H9 (cell line): ENCODE data around the gene NARF. TPM values are rescaled to one million over a fixed set of nuclear protein-coding genes. Genes with fewer than 3 reads are reported as not detected.

Source experiments
- DNase-seq: peaks from one replicate; pipeline ENCODE4 v3.0.0-alpha.2; 2017
- H2AFZ ChIP-seq: one replicate; pipeline ENCODE4 v1.6.1; 2013; ENCODE audit warnings: mild to moderate bottlenecking, low read length, control low read depth, moderate library complexity
- H2AK5ac ChIP-seq: 2 replicates; pipeline ENCODE4 v1.6.1; 2013; ENCODE audit warnings: low read length, control low read depth, mixed read lengths; ENCODE audit not compliant: insufficient read length
- H2BK120ac ChIP-seq: one replicate; pipeline ENCODE4 v1.6.1; 2013; ENCODE audit warnings: low read depth, mild to moderate bottlenecking, low read length, control low read depth, inconsistent platforms; ENCODE audit not compliant: poor library complexity, severe bottlenecking
- H2BK12ac ChIP-seq: 2 replicates; pipeline ENCODE4 v1.6.1; 2013; ENCODE audit warnings: low read length, control low read depth, mixed read lengths, low read depth; ENCODE audit not compliant: insufficient read length
- H2BK15ac ChIP-seq: 2 replicates; pipeline ENCODE4 v1.6.1; 2013; ENCODE audit warnings: low read depth, low read length, control low read depth
- H2BK20ac ChIP-seq: one replicate; pipeline ENCODE4 v1.6.1; 2013; ENCODE audit warnings: low read depth, mild to moderate bottlenecking, low read length, control low read depth, inconsistent platforms; ENCODE audit not compliant: poor library complexity, severe bottlenecking
- H2BK5ac ChIP-seq: 2 replicates; pipeline ENCODE4 v1.6.1; 2013; ENCODE audit warnings: low read length, control low read depth, mixed read lengths; ENCODE audit not compliant: insufficient read length
- H3K14ac ChIP-seq: 2 replicates; pipeline ENCODE4 v1.6.1; 2013; ENCODE audit warnings: low read length, control low read depth; ENCODE audit not compliant: insufficient read depth
- H3K18ac ChIP-seq: 2 replicates; pipeline ENCODE4 v1.6.1; 2013; ENCODE audit warnings: low read depth, mild to moderate bottlenecking, mixed read lengths, low read length, control low read depth; ENCODE audit not compliant: insufficient read length
- H3K23ac ChIP-seq: 2 replicates; pipeline ENCODE4 v1.6.1; 2013; ENCODE audit warnings: low read length, control low read depth, mixed read lengths, low read depth; ENCODE audit not compliant: insufficient read length
- H3K23me2 ChIP-seq: 2 replicates; pipeline ENCODE4 v1.6.1; 2013; ENCODE audit warnings: low read depth, mild to moderate bottlenecking, mixed read lengths, low read length, control low read depth; ENCODE audit not compliant: insufficient read length, poor library complexity, severe bottlenecking
- H3K27ac ChIP-seq: 2 replicates; pipeline ENCODE4 v1.5.1; 2013; ENCODE audit warnings: low read length, control low read depth, mixed read lengths, low read depth; ENCODE audit not compliant: insufficient read length
- H3K27me3 ChIP-seq: 2 replicates; pipeline ENCODE4 v1.6.1; 2013; ENCODE audit warnings: low read length, control low read depth, inconsistent platforms; ENCODE audit not compliant: insufficient read depth
- H3K4ac ChIP-seq: 2 replicates; pipeline ENCODE4 v1.6.1; 2013; ENCODE audit warnings: low read depth, mild to moderate bottlenecking, control low read depth, inconsistent platforms, low read length, moderate library complexity
- H3K4me1 ChIP-seq: 2 replicates; pipeline ENCODE4 v1.6.1; 2013; ENCODE audit warnings: low read length, control low read depth, inconsistent platforms; ENCODE audit not compliant: insufficient read depth
- H3K4me2 ChIP-seq: 2 replicates; pipeline ENCODE4 v1.6.1; 2013; ENCODE audit warnings: low read length, control low read depth, mixed read lengths; ENCODE audit not compliant: insufficient read length, insufficient read depth
- H3K56ac ChIP-seq: 2 replicates; pipeline ENCODE4 v1.6.1; 2013; ENCODE audit warnings: low read depth, mild to moderate bottlenecking, mixed read lengths, low read length, control low read depth; ENCODE audit not compliant: insufficient read length
- H3K79me1 ChIP-seq: 2 replicates; pipeline ENCODE4 v1.6.1; 2013; ENCODE audit warnings: low read depth, mild to moderate bottlenecking, moderate library complexity, low read length, control low read depth, inconsistent platforms; ENCODE audit not compliant: insufficient read depth, poor library complexity, severe bottlenecking
- H3K79me2 ChIP-seq: 2 replicates; pipeline ENCODE4 v1.6.1; 2013; ENCODE audit warnings: low read length, control low read depth, inconsistent platforms; ENCODE audit not compliant: insufficient read depth
- H3K9ac ChIP-seq: 2 replicates; pipeline ENCODE4 v1.6.1; 2013; ENCODE audit warnings: low read length, control low read depth, mixed read lengths; ENCODE audit not compliant: insufficient read length; ENCODE audit errors: extremely low read depth
- H3K9me3 ChIP-seq: one replicate; pipeline ENCODE4 v1.6.1; 2013; ENCODE audit warnings: low read depth, low read length, inconsistent platforms; ENCODE audit not compliant: control insufficient read depth
- H3T11ph ChIP-seq: one replicate; pipeline ENCODE4 v1.6.1; 2013; ENCODE audit warnings: mild to moderate bottlenecking, low read length, control low read depth, inconsistent platforms
- H4K20me1 ChIP-seq: one replicate; pipeline ENCODE4 v1.6.1; 2013; ENCODE audit not compliant: control insufficient read depth, insufficient read length, insufficient read depth
- H4K5ac ChIP-seq: 2 replicates; pipeline ENCODE4 v1.6.1; 2013; ENCODE audit warnings: low read depth, mild to moderate bottlenecking, mixed read lengths, low read length, control low read depth; ENCODE audit not compliant: insufficient read length
- H4K8ac ChIP-seq: replicated peaks from 2 replicates; pipeline ENCODE4 v1.6.1; 2013; ENCODE audit warnings: low read length, control low read depth, mixed read lengths, low read depth; ENCODE audit not compliant: insufficient read length
- H4K91ac ChIP-seq: 2 replicates; pipeline ENCODE4 v1.6.1; 2013; ENCODE audit warnings: low read depth, mild to moderate bottlenecking, moderate library complexity, mixed read lengths, low read length, control low read depth; ENCODE audit not compliant: insufficient read length
- H3K27ac Mint-ChIP-seq, 3 experiments: 2 replicates in 2 of 3; 3 replicates in 1 of 3; pipeline ENCODE4 v1.8.0; 2020 to 2021; ENCODE audit warnings: mixed read lengths in 3 of 3, mild to moderate bottlenecking in 1 of 3, moderate library complexity in 1 of 3
- H3K27me3 Mint-ChIP-seq: 2 replicates; pipeline ENCODE4 v1.8.0; 2021; ENCODE audit warnings: low read depth, mild to moderate bottlenecking, moderate library complexity, mixed read lengths
- H3K36me3 Mint-ChIP-seq, 3 experiments: 2 replicates in 2 of 3; 3 replicates in 1 of 3; pipeline ENCODE4 v1.8.0; 2020 to 2021; ENCODE audit warnings: low read depth in 3 of 3, mixed read lengths in 3 of 3; ENCODE audit not compliant: insufficient read depth in 1 of 3
- H3K4me1 Mint-ChIP-seq, 2 experiments: 2 replicates each; pipeline ENCODE4 v1.8.0; 2020; ENCODE audit warnings: mixed read lengths in 2 of 2
- H3K4me3 Mint-ChIP-seq, 2 experiments: 2 replicates in 1 of 2; 3 replicates in 1 of 2; pipeline ENCODE4 v1.8.0; 2020 to 2021; ENCODE audit warnings: mild to moderate bottlenecking in 2 of 2, mixed read lengths in 2 of 2, moderate library complexity in 1 of 2
- H3K9me3 Mint-ChIP-seq, 2 experiments: 2 replicates in 1 of 2; 3 replicates in 1 of 2; pipeline ENCODE4 v1.8.0; 2020; ENCODE audit warnings: mild to moderate bottlenecking in 2 of 2, mixed read lengths in 2 of 2, moderate library complexity in 1 of 2
- WGBS: extraction: QIAGEN DNeasy Blood & Tissue Kit; methylation state at CpG from one replicate; pipeline ENCODE4 v1.1.7; 2013; ENCODE audit warnings: missing lambda C conversion rate, low lambda C conversion rate, mixed read lengths; ENCODE audit not compliant: insufficient read length; ENCODE audit errors: extremely low coverage; 5-methylcytosine and 5-hydroxymethylcytosine counted together
- total RNA-seq: library from RNA; stranded (reverse); gene quantifications from 2 replicates; pipeline ENCODE4 v1.2.1, GENCODE V29; 2021
- TF ChIP-seq, protein P1 (sequence below): fragments of 200-600 bp; sonication (generic); conservative IDR thresholded peaks from 3 replicates; pipeline ENCODE4 v1.8.0; 2021; ENCODE audit warnings: antibody characterized with exemption, mild to moderate bottlenecking

The NARF gene
- total RNA-seq, 1 experiment from 2014 or later = 124 TPM

DNA sequence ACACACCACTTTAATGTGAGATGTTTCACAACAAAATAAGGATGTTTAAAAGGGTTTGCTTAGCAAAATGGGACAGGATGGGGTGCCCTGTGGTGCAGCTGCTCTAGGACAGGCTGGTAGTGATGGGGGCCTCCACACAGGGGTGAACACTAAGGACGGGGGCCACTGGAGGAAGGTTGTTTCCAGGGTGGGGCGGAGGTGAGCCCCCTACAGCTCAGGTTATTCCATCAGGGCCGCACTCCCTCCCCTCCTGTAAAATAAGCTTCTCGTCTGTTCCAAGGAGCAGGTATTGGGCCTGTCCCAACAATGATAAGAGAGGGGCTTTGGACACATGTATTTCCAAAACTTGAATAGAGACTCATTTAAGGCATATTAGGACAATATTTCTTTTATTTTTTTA is 42.3 kb upstream of the NARF start:
- peaks cover 3% of the 10 kb centered on the region for H3K23me2 ChIP-seq
- no peaks in the 10 kb centered on the region for H3K79me2 ChIP-seq
- Mint-ChIP-seq H3K4me3 (no peak overlapping the region), H3K4me1 (peaks cover 14 to 23% of the 10 kb centered on the region in 2 experiments), H3K27me3 (peaks cover 3% of the 10 kb centered on the region), H3K9me3 (peaks cover 0 to 4% of the 10 kb centered on the region in 2 experiments; a peak in 2 of 5 replicates), H3K27ac (no peak overlapping the region), H3K36me3 (peaks cover 16 to 24% (median 19%) of the 10 kb centered on the region in 3 experiments; a peak in 6 of 7 replicates)
- no peak overlapping the region for H3K18ac ChIP-seq
- no CpG with 5 or more reads among the region's 4 CpGs for WGBS
- H2BK15ac ChIP-seq = no peak overlapping the region
- H3K4me2 ChIP-seq = no peak overlapping the region
- no peak overlapping the region for H2BK5ac ChIP-seq
- no peak for DNase-seq
- H4K8ac ChIP-seq = no peak overlapping the region
- H2BK20ac ChIP-seq = no peak overlapping the region
- TF ChIP-seq, protein P1, sequence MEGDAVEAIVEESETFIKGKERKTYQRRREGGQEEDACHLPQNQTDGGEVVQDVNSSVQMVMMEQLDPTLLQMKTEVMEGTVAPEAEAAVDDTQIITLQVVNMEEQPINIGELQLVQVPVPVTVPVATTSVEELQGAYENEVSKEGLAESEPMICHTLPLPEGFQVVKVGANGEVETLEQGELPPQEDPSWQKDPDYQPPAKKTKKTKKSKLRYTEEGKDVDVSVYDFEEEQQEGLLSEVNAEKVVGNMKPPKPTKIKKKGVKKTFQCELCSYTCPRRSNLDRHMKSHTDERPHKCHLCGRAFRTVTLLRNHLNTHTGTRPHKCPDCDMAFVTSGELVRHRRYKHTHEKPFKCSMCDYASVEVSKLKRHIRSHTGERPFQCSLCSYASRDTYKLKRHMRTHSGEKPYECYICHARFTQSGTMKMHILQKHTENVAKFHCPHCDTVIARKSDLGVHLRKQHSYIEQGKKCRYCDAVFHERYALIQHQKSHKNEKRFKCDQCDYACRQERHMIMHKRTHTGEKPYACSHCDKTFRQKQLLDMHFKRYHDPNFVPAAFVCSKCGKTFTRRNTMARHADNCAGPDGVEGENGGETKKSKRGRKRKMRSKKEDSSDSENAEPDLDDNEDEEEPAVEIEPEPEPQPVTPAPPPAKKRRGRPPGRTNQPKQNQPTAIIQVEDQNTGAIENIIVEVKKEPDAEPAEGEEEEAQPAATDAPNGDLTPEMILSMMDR = no peak
- H3K9ac ChIP-seq = no peak overlapping the region
- H3K9me3 ChIP-seq = no peaks in the 10 kb centered on the region
- no peak overlapping the region for H3K14ac ChIP-seq
- no peak overlapping the region for H3K23ac ChIP-seq
- H2AK5ac ChIP-seq = no peak overlapping the region
- no peaks in the 10 kb centered on the region for H3K4me1 ChIP-seq
- H4K91ac ChIP-seq = no peak overlapping the region
- H3K79me1 ChIP-seq = no peaks in the 10 kb centered on the region
- H2BK12ac ChIP-seq = no peak overlapping the region
- no peak overlapping the region for H3K56ac ChIP-seq
- no peaks in the 10 kb centered on the region for H3K27me3 ChIP-seq
- no peak overlapping the region for H3K27ac ChIP-seq
- no peak overlapping the region for H3T11ph ChIP-seq
- H4K5ac ChIP-seq = no peak overlapping the region
- no peaks in the 10 kb centered on the region for H4K20me1 ChIP-seq
- H2AFZ ChIP-seq = no peak overlapping the region
- H3K4ac ChIP-seq = no peak overlapping the region
- H2BK120ac ChIP-seq = no peak overlapping the region
